HepG2 (cell line): ENCODE measurements around the gene ABCB6. TPM values are rescaled to one million over a fixed set of nuclear protein-coding genes. Genes with fewer than 3 reads are reported as not detected.

Experiments used
- AHR ChIP-seq: IDR thresholded peaks from 2 replicates; pipeline ENCODE4 v1.6.1; 2018; ENCODE audit warnings: missing genetic modification reagents, missing compliant biosample characterization
- BRCA1 ChIP-seq: sonication (generic); formaldehyde crosslinking; IDR thresholded peaks from 2 replicates; pipeline ENCODE4 v1.4.0; 2020; ENCODE audit warnings: missing genetic modification reagents
- BRD4 ChIP-seq: sonication (generic); formaldehyde crosslinking; IDR thresholded peaks from 2 replicates; pipeline ENCODE4 v1.4.0; 2020; ENCODE audit warnings: missing genetic modification reagents
- CCDC6 ChIP-seq: sonication (generic); formaldehyde crosslinking; IDR thresholded peaks from 2 replicates; pipeline ENCODE4 v1.8.1; 2022; ENCODE audit warnings: mild to moderate bottlenecking, missing genetic modification reagents, moderate library complexity
- ELK4 ChIP-seq: sonication (generic); formaldehyde crosslinking; IDR thresholded peaks from 2 replicates; pipeline ENCODE4 v1.9.0; 2021; ENCODE audit warnings: missing genetic modification reagents, borderline replicate concordance
- MTERF4 ChIP-seq: sonication (generic); formaldehyde crosslinking; IDR thresholded peaks from 2 replicates; pipeline ENCODE4 v1.8.0; 2023; ENCODE audit warnings: mild to moderate bottlenecking, missing genetic modification reagents
- PLRG1 ChIP-seq: fragments of 450-650 bp; conservative IDR thresholded peaks from 2 replicates; pipeline ENCODE4 v1.6.1; 2016
- POGK ChIP-seq: sonication (generic); formaldehyde crosslinking; conservative IDR thresholded peaks from 2 replicates; pipeline ENCODE4 v1.8.0; 2022; ENCODE audit warnings: mild to moderate bottlenecking, moderate library complexity, missing genetic modification reagents
- PPARG ChIP-seq: conservative IDR thresholded peaks from 2 replicates; pipeline ENCODE4 v1.6.1; 2016; ENCODE audit warnings: missing biosample characterization, missing genetic modification reagents
- SMAD9 ChIP-seq: sonication (generic); formaldehyde crosslinking; IDR thresholded peaks from 2 replicates; pipeline ENCODE4 v1.5.1; 2020; ENCODE audit warnings: mild to moderate bottlenecking, missing genetic modification reagents
- ZNF12 ChIP-seq: sonication (generic); formaldehyde crosslinking; IDR thresholded peaks from 2 replicates; pipeline ENCODE4 v1.5.0; 2020; ENCODE audit warnings: missing genetic modification reagents
- ZNF567 ChIP-seq: sonication (generic); formaldehyde crosslinking; IDR thresholded peaks from 2 replicates; pipeline ENCODE4 v1.8.1; 2023; ENCODE audit warnings: mild to moderate bottlenecking, missing genetic modification reagents, borderline replicate concordance
- polyA plus RNA-seq, 8 experiments: library from polyadenylated mRNA; depleted of rRNA in 3 of 8; stranded (reverse) in 7 of 8; unstranded in 1 of 8; fragments of >200 nt; fragmentation: Illumina TruSeq in 4 of 8; extraction: Trizol in 4 of 8; gene quantifications; 2 replicates each; pipeline versions ENCODE4 v1.2.1 to v1.2.3, GENCODE V29; 2011 to 2016; ENCODE audit warnings: low read depth in 4 of 8, missing spikeins in 1 of 8, mixed read lengths in 1 of 8; ENCODE audit not compliant: insufficient read depth in 1 of 8
- total RNA-seq, 5 experiments: library from RNA; depleted of rRNA; stranded (reverse); fragments of >200 nt; fragmentation: Illumina TruSeq; extraction: Trizol; gene quantifications; 2 replicates each; pipeline ENCODE4 v1.2.3, GENCODE V29; 2016; ENCODE audit warnings: low read depth in 1 of 5
- TF ChIP-seq, protein P1 (sequence below): sonication (generic); formaldehyde crosslinking; IDR thresholded peaks from 2 replicates; pipeline ENCODE4 v1.4.0; 2020; ENCODE audit warnings: mild to moderate bottlenecking, missing genetic modification reagents
- TF ChIP-seq, protein P2 (sequence below): sonication (generic); formaldehyde crosslinking; IDR thresholded peaks from 2 replicates; pipeline ENCODE4 v1.5.1; 2020; ENCODE audit warnings: missing genetic modification reagents, mild to moderate bottlenecking, borderline replicate concordance
- TF ChIP-seq, protein P3 (sequence below): sonication (generic); formaldehyde crosslinking; IDR thresholded peaks from 2 replicates; pipeline ENCODE4 v1.5.1; 2020; ENCODE audit warnings: missing genetic modification reagents, mild to moderate bottlenecking, borderline replicate concordance
- TF ChIP-seq, protein P4 (sequence below): sonication (generic); formaldehyde crosslinking; IDR thresholded peaks from 2 replicates; pipeline ENCODE4 v1.5.0; 2020; ENCODE audit warnings: mild to moderate bottlenecking, missing genetic modification reagents, borderline replicate concordance

The ABCB6 gene
- total and polyA plus RNA-seq, 2 of the 13 experiments (the other 11 are each of a cell fraction or from before 2014, with no cell fraction given): 91.1 to 137 TPM

GRCh38 chr2:219176818-219177551, 41.8 kb downstream of the ABCB6 start, which contains the start of gene CNPPD1 (continued):
- peak; percentile 79; the same call in 1 of the 2 replicates for TF ChIP-seq BRD4
- no peak for TF ChIP-seq PLRG1
- TF ChIP-seq, protein P1, sequence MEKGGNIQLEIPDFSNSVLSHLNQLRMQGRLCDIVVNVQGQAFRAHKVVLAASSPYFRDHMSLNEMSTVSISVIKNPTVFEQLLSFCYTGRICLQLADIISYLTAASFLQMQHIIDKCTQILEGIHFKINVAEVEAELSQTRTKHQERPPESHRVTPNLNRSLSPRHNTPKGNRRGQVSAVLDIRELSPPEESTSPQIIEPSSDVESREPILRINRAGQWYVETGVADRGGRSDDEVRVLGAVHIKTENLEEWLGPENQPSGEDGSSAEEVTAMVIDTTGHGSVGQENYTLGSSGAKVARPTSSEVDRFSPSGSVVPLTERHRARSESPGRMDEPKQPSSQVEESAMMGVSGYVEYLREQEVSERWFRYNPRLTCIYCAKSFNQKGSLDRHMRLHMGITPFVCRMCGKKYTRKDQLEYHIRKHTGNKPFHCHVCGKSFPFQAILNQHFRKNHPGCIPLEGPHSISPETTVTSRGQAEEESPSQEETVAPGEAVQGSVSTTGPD: no peak
- TF ChIP-seq, protein P2, sequence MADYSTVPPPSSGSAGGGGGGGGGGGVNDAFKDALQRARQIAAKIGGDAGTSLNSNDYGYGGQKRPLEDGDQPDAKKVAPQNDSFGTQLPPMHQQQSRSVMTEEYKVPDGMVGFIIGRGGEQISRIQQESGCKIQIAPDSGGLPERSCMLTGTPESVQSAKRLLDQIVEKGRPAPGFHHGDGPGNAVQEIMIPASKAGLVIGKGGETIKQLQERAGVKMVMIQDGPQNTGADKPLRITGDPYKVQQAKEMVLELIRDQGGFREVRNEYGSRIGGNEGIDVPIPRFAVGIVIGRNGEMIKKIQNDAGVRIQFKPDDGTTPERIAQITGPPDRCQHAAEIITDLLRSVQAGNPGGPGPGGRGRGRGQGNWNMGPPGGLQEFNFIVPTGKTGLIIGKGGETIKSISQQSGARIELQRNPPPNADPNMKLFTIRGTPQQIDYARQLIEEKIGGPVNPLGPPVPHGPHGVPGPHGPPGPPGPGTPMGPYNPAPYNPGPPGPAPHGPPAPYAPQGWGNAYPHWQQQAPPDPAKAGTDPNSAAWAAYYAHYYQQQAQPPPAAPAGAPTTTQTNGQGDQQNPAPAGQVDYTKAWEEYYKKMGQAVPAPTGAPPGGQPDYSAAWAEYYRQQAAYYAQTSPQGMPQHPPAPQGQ (CRISPR knock-in tag): peak; percentile 41; the same call in 1 of the 2 replicates
- TF ChIP-seq SMAD9 (CRISPR knock-in tag): no peak
- TF ChIP-seq ZNF12: peak; percentile 76
- peak; percentile 95 for TF ChIP-seq ZNF567 (CRISPR knock-in tag)
- peak; percentile 99 for TF ChIP-seq POGK
- TF ChIP-seq ELK4 (CRISPR knock-in tag): peak; percentile 84; the same call in 1 of the 2 replicates
- peak; percentile 69 for TF ChIP-seq PPARG
- peak; percentile 57 for TF ChIP-seq AHR
- TF ChIP-seq MTERF4: no peak; the same call in 1 of the 2 replicates
- TF ChIP-seq, protein P3, sequence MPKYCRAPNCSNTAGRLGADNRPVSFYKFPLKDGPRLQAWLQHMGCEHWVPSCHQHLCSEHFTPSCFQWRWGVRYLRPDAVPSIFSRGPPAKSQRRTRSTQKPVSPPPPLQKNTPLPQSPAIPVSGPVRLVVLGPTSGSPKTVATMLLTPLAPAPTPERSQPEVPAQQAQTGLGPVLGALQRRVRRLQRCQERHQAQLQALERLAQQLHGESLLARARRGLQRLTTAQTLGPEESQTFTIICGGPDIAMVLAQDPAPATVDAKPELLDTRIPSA (CRISPR knock-in tag): peak; percentile 98
- TF ChIP-seq CCDC6 (CRISPR knock-in tag): peak; percentile 92
- TF ChIP-seq, protein P4, sequence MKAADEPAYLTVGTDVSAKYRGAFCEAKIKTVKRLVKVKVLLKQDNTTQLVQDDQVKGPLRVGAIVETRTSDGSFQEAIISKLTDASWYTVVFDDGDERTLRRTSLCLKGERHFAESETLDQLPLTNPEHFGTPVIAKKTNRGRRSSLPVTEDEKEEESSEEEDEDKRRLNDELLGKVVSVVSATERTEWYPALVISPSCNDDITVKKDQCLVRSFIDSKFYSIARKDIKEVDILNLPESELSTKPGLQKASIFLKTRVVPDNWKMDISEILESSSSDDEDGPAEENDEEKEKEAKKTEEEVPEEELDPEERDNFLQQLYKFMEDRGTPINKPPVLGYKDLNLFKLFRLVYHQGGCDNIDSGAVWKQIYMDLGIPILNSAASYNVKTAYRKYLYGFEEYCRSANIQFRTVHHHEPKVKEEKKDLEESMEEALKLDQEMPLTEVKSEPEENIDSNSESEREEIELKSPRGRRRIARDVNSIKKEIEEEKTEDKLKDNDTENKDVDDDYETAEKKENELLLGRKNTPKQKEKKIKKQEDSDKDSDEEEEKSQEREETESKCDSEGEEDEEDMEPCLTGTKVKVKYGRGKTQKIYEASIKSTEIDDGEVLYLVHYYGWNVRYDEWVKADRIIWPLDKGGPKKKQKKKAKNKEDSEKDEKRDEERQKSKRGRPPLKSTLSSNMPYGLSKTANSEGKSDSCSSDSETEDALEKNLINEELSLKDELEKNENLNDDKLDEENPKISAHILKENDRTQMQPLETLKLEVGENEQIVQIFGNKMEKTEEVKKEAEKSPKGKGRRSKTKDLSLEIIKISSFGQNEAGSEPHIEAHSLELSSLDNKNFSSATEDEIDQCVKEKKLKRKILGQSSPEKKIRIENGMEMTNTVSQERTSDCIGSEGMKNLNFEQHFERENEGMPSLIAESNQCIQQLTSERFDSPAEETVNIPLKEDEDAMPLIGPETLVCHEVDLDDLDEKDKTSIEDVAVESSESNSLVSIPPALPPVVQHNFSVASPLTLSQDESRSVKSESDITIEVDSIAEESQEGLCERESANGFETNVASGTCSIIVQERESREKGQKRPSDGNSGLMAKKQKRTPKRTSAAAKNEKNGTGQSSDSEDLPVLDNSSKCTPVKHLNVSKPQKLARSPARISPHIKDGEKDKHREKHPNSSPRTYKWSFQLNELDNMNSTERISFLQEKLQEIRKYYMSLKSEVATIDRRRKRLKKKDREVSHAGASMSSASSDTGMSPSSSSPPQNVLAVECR (CRISPR knock-in tag): peak; percentile 98
- TF ChIP-seq BRCA1 (CRISPR knock-in tag): peak; percentile 93
